ENCODE data around the gene CHRM2. TPM values are rescaled to one million over a fixed set of nuclear protein-coding genes. Genes with fewer than 3 reads are reported as not detected.

The CHRM2 gene
- total and polyA plus RNA-seq, 2 experiments from 2014 or later = 0.21 to 0.35 TPM

DNA sequence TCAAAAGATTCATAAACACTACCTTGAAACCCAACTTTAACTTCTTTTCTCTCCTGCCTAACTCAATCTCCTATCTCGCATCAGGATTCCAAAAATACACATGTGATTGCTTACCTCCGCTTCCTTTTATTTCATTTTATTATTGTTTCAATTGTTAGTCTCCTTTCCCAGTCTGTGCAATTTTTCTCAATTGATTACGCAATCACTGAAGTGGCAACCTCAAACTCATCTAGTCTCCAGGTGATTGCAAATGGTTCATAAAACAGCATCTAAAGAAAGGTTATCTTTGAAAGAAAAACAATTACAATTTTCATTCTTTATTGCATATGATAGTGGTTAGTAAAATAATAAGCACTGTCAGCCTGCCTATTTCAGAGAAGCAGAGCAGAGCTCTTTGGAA, 45.6 kb downstream of the CHRM2 start:
- TF ChIP-seq, protein P1, sequence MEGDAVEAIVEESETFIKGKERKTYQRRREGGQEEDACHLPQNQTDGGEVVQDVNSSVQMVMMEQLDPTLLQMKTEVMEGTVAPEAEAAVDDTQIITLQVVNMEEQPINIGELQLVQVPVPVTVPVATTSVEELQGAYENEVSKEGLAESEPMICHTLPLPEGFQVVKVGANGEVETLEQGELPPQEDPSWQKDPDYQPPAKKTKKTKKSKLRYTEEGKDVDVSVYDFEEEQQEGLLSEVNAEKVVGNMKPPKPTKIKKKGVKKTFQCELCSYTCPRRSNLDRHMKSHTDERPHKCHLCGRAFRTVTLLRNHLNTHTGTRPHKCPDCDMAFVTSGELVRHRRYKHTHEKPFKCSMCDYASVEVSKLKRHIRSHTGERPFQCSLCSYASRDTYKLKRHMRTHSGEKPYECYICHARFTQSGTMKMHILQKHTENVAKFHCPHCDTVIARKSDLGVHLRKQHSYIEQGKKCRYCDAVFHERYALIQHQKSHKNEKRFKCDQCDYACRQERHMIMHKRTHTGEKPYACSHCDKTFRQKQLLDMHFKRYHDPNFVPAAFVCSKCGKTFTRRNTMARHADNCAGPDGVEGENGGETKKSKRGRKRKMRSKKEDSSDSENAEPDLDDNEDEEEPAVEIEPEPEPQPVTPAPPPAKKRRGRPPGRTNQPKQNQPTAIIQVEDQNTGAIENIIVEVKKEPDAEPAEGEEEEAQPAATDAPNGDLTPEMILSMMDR (conservative IDR thresholded peaks at IDR 0.05; ENCODE audit: low read depth in 2 of 2) = no peak
- TF ChIP-seq EZH2phosphoT487 (IDR thresholded peaks at IDR 0.05; ENCODE audit: unreplicated experiment) (no peak), ZNF462 (CRISPR knock-in tag; IDR thresholded peaks at IDR 0.05) (no peak), ETS1 (IDR thresholded peaks at IDR 0.05) (no peak), CREB1 (CRISPR knock-in tag; IDR thresholded peaks at IDR 0.05; ENCODE audit: low read depth) (no peak), POLR2AphosphoS5 (IDR thresholded peaks at IDR 0.05; ENCODE audit: low read depth) (no peak), ZNF114 (CRISPR knock-in tag; IDR thresholded peaks at IDR 0.05) (no peak), JUNB (IDR thresholded peaks at IDR 0.05; ENCODE audit: unreplicated experiment) (no peak), NANOG (IDR thresholded peaks at IDR 0.05; ENCODE audit: borderline replicate concordance) (no peak), EZH2 (IDR thresholded peaks at IDR 0.05; ENCODE audit: low read depth, unreplicated experiment) (no peak), ZNF331 (CRISPR knock-in tag; IDR thresholded peaks at IDR 0.05; ENCODE audit: low read depth) (no peak), STAT1 (IDR thresholded peaks at IDR 0.05; ENCODE audit: unreplicated experiment) (no peak)
- TF ChIP-seq, protein P2, sequence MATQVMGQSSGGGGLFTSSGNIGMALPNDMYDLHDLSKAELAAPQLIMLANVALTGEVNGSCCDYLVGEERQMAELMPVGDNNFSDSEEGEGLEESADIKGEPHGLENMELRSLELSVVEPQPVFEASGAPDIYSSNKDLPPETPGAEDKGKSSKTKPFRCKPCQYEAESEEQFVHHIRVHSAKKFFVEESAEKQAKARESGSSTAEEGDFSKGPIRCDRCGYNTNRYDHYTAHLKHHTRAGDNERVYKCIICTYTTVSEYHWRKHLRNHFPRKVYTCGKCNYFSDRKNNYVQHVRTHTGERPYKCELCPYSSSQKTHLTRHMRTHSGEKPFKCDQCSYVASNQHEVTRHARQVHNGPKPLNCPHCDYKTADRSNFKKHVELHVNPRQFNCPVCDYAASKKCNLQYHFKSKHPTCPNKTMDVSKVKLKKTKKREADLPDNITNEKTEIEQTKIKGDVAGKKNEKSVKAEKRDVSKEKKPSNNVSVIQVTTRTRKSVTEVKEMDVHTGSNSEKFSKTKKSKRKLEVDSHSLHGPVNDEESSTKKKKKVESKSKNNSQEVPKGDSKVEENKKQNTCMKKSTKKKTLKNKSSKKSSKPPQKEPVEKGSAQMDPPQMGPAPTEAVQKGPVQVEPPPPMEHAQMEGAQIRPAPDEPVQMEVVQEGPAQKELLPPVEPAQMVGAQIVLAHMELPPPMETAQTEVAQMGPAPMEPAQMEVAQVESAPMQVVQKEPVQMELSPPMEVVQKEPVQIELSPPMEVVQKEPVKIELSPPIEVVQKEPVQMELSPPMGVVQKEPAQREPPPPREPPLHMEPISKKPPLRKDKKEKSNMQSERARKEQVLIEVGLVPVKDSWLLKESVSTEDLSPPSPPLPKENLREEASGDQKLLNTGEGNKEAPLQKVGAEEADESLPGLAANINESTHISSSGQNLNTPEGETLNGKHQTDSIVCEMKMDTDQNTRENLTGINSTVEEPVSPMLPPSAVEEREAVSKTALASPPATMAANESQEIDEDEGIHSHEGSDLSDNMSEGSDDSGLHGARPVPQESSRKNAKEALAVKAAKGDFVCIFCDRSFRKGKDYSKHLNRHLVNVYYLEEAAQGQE (IDR thresholded peaks at IDR 0.05; ENCODE audit: unreplicated experiment) = no peak
- no peak overlapping the region for H3K27ac Mint-ChIP-seq
- ATAC-seq = no peak
- Histone ChIP-seq H3K4me2 (no peak overlapping the region), H3K9me2 (ENCODE audit: insufficient read depth) (no peaks in the 10 kb centered on the region), H2AFZ (no peak overlapping the region), H3K27me3 (ENCODE audit: insufficient read depth) (no peaks in the 10 kb centered on the region), H3K27ac (ENCODE audit: low read depth) (no peak overlapping the region), H3F3A (replicated peaks; ENCODE audit: low read depth) (no peaks in the 10 kb centered on the region), H3K4me1 (ENCODE audit: insufficient read depth) (peaks cover 10% of the 10 kb centered on the region), H3K36me3 (ENCODE audit: insufficient read depth) (no peaks in the 10 kb centered on the region), H3K79me2 (replicated peaks; ENCODE audit: insufficient read depth) (no peaks in the 10 kb centered on the region), H3K4me3 (no peak overlapping the region), H4K20me1 (replicated peaks; ENCODE audit: insufficient read depth) (no peaks in the 10 kb centered on the region)
- no peaks in the 10 kb centered on the region for H3K27me3 Mint-ChIP-seq (ENCODE audit: insufficient read depth, low read depth, poor library complexity)
- H3K9me3 Mint-ChIP-seq = no peaks in the 10 kb centered on the region
- DNase-seq (ENCODE audit: low spot score) = no peak
- H3K4me3 Mint-ChIP-seq = no peak overlapping the region
- peaks cover 4% of the 10 kb centered on the region; the same call in 2 of the 3 replicates for H3K4me1 Mint-ChIP-seq
- no peaks in the 10 kb centered on the region for H3K36me3 Mint-ChIP-seq (ENCODE audit: low read depth)
